ENCODE measurements around the gene DHX15.
"Not testable (repeated sequence)": the region's sequence is repeated elsewhere in the genome, so short reads cannot be mapped to it uniquely, and the experiment has no call there.

DHX15 gene

DNA sequence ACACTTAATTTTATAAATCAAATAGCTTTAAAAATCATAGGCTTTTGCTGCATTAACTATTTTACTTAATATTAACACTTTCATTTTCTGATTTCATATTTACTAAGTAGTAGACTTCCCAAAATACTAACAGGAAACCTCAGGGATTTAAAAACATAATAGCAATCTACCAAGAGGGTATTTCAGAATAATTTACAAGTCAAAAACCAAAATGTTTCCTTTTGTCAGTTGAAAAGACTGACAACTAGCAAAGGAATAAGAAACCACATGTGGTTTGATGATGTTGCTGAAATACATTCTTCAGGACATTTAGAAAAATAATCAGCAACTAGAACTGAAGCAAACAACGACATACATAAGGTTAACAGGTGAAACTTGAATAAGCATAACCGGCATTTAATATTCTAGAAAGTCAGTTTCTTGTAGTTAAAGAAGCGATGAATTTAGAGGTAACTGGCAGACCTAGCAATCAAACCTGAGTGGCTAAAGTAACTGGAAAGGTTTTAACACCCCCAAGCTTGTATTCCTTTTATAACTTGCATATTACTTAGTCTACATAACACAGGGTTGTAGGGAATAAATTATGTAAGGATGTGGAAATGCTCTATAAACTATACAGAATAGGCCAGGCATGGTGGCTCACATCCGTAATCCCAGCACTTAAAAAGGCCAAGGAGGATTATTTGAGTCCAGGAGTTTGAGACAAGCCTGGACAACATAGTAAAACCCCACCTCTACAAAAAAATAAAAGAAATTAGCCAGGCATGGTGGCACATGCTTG, 40.0 kb downstream of the DHX15 start:
- no peak for DNase-seq (ENCODE audit: low read depth)

DNA sequence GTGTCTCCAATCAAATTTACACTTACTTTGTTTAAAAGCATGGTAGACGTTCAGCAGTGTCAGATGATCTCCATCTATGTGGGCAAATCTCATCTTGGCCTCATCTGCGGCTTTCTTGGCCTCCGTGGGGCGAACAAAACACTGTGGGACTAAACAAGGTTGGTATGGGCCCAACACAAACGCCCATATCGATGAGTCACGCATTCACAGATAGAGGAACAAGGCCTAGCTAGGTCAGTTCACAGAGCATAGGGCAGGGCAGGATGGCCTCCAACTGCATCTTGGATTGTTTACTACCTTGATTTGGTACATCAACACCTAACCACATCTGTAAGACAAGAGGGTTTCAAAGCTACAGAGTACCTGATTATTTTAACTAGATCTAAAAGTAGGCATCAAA, 47.3 kb downstream of the DHX15 start:
- DNase-seq (ENCODE audit: low read depth), result no peak

DNA sequence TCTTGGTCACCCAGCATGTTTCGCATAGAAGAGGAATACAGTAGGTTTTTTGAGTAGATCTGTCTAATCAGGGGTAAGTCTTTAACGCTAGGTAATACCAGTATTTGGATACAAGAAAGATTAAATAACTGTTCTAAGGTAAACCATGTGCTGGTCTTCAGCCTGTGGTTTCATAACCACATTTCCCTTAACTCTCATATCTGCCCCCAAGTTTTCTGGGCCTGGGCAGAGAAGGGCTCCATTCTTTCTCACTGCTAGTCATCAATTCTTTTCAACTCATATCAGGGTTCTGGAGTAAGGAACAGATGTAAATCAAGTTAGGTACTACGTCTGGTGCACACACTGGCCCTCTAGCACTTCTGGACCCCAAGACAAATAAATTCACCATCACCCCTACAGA, 49.0 kb downstream of the DHX15 start:
- no peak for DNase-seq (ENCODE audit: low read depth)

DNA sequence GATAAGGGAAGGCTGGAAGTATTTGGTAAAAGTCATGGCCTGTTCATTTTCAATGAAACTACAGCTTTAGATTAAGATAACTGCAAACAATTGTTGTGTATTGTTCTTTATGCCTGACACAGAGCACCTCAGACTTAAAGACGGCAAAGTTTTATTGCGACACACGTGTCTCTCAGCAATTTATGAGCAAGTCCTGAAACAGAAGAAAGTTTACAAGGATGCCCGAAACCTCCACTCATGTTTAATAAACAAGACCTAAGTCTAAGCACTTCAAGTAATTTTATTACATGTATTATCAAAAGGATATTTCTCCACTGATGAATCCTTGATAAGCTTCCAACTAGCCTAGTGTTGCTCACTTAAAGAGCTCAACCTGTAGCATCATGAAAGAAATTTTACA, 51.0 kb downstream of the DHX15 start:
- DNase-seq (ENCODE audit: low read depth), result no peak

DNA sequence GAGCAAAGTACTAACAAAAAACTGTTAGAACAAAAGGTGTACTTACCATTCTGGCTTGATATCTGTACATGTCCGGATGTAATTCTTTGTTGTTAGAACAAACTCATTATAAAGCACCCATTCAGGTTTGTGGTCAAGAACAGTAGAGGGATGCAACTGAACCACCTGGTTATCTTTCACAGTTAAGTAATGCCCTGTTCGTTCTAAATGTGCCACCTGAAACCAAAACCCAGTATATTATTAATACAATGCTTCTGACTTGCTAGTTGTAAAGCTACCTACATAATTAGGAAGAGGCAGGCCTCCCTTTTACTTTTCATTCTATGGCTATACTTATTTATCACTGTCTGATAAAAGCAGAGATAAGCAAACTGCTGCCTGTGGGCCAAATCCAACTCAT, 54.8 kb downstream of the DHX15 start:
- no peak for DNase-seq (ENCODE audit: low read depth)

DNA sequence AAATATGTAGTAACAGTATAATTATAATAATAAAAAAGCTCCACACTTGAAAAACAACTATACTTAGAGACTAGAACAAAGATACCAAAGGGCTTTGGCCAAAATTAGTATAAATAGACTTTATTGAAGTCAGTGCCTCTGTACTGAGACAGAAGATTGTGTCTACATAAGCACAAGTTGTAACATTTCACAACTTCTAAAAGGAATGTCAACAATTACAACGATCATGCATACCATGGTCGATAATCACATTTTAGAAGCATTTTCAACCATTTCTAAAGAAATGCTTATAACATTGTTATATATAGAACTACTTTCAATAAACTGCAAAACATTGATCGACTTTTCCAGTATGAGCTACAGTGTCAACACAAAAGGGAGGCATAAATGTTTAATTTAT, 57.0 kb downstream of the DHX15 start:
- DNase-seq (ENCODE audit: low read depth), result no peak

DNA sequence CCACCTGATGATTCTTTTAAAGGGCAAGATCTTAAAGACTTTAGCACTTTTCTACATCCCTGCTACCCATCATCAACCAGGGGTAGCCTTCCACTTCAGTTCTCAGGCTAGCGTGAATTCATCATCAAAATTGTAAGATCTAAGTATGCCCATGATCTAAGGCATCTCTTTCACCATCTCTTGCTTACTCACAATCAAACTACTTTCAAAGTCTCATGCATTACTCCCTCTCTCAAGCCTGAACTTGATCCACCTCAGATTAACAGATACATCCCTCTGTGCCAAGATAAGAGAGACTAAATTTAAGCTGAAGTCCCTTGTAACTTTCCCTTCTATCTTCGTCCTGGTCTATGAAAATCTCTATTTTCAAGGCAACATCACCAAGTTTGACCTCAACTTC, 62.8 kb downstream of the DHX15 start:
- no peak for DNase-seq (ENCODE audit: low read depth)

DNA sequence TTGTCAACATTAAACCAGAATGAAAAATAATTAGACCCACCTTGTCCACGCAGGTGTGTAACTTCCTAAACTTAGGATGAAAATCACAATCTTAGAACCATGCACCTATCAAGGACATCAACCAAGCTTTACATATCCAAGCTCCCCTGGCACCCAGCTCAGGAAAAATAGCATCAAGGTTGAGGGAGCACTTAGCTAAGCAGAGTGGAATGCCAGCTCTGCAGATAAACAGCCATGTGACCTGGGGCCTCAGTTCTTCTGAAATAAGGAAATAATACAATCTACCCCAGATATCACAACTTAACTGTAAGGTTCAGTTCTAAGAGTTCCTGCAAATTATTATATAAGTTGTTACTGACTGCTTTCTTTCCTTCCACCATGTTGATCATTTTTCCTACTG, 64.7 kb downstream of the DHX15 start:
- DNase-seq (ENCODE audit: low read depth), result no peak

DNA sequence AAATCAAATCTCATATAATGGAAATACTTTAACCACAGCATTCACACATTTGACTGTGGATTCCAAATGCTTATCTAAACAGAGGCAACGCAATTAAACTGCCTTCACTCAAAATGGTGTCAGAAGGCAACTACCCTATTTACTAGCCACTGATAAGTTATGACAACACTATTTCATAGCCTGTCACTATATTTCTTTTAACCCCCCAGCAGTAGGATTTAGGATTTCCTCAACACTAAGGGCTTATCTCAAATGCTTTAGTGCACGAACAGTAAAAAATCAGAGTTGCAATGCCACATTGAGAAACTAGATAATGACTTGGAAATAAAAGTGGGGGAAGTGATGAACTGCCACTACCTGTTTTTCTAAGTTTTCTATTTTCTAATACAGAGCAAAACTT, 66.7 kb downstream of the DHX15 start:
- no peak for DNase-seq (ENCODE audit: low read depth)

DNA sequence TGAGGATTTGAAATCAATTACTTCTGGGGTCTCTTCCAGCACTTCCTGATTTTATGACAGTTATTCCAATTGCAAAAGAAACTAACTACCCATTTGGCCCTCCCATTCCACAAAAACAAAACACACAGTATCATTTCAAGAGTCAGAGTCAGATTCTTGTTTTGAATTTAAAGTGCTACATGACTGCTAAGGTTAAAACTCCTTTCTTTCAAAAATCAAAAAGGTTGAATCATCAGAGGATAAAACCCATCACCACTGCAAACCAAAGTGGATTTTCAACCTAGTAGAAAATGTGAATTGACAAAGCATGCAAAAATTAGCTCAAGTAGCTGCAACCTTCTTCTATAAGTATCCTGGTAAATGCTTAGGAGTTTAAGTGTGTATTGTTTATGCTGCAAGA, 67.4 kb downstream of the DHX15 start:
- no peak for DNase-seq (ENCODE audit: low read depth)

DNA sequence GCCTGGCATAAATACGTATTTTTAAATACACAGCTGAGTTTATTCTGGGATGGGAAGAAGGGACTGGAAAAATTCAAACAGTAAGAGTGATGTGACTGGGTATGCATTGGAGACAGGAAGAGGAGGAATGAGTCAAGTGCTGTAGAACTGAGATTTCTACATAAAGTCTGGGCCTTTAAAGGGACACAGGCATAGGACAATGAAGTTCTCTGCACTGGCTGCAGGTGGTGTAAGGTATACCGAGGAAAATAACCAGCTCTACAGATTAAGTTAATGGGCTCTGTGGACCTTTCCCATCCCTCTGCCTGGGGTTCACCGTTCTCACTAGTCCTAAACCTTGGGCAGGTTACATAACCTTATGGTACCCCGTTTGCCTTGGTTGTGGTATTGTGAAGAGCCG, 68.7 kb downstream of the DHX15 start:
- no peak for DNase-seq (ENCODE audit: low read depth)

DNA sequence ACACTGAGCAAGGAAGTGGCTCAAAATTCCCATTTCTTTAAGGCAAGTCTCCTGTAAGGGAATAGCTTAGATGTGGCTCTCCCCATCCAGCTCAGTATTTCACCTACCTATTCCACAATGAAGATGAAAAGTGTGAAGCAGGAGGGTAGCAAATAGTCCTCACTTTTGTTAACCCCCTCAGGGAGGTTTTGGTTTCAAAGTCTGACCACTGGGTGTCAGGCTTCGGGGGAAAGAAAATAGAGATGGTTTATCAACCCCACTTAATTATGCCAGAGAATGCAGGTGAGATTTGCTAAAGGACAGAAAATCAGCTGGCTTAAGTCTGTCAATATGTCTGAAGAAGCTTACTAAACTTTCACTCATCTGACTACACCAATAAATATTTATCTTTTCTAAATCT, 69.5 kb downstream of the DHX15 start:
- DNase-seq (ENCODE audit: low read depth), result no peak

DNA sequence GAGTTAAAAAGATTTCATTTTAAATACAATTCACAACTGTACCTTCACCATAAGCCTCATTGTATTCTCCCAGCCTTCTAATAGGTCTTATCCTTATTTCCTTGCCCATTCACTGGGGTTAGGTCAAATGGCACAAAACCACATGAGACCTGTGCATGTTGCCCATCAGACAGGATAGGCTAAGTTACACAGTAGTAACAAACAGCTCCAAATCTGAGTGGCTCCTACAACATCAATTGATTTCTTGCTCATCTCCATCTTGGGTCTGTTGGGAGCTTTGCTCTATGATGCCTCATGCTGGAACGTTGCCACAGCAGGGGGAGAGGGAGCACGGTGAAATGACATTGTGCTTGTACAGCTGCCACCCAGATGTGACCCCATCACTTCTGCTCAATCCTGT, 70.6 kb downstream of the DHX15 start:
- no peak for DNase-seq (ENCODE audit: low read depth)

DNA sequence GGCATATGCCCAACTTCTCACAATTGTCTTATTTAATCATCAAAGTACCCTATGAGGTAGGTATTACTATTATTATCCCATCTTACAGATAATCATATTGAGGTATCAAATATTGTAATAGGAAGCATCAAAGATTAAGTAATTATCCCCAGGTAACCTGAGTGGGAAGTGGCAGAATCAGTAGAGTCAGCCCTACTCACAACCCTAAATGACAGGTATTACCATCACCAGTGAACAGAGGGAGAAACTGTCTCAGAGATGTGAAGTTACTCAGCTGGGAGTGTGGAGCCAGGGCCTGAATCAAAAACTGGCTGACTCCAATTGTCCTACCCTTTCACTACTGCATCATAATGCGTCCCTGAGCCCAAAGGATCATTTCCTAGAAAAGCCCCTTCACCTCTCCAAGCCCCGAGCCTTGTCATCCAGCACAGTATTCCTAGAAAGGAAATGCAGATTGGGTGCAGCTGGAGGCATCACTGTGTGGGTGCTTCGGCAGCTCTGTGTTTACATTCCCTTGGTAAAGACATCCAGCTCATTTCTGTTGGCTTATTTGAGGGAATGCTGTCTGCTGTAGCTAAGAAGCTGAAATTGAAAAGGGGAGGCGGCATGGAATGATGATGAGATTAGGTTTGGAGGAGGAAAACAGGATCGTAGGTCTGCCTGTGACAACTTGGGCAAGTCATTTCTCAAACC, 72.8 kb downstream of the DHX15 start:
- no peak for DNase-seq (ENCODE audit: low read depth)

DNA sequence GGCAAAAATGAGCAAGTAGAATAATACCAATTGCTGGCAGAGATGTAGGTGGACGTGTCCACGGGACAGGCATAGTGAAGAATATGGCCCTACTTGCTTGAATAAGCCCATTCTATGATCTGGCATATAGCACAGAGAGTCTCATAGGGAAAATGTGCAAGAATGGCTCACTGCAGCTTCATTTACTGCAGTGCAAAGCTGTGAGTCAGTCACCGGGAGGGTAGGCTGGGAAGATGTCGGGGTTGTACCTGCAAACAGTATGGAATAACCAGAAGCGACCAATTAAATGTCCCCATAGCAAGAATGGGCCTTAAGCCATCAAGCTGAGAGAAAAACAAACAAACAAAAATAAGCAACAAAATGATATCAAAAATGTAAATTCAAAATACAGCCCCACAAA, 74.3 kb downstream of the DHX15 start:
- no peak for DNase-seq (ENCODE audit: low read depth)

DNA sequence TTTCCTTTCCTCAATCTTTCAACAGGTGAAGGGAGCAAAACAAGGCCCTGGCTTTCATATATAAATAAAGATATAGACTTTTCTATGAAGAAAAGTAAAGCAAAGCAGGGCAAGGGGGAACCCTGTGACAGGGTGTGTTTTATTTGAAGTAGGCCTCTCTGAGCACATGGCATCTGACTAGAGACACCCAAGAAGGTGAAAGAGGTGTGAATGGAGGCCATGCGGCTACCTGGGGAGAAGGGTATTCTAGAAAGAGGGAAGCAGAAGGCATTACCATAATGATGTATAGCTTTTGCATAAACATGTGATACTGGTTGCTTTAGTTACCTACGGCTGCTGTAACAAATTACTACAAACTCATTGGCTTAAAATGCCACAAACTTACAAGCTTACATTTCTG, 75.8 kb downstream of the DHX15 start:
- DNase-seq (ENCODE audit: low read depth), result no peak

DNA sequence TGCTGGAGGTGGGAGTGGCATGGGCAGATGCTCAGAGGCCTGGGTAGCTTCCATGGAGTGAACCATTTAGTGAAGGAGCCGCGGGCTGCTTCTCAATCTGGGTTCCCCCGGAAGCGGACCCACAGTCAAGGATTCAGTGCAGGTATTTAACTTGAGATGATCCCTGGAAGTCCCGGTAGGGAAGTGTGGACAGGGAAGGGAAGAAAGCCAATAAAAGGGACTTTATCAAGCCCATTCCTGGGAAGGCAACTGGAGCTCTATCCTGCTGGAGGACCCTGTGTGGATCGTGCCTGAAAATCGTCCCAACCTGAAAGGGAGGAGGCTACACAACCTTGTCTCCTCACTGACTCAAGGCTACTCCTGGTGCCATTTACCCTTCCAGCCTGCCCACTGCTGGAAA, 76.9 kb downstream of the DHX15 start:
- no peak for DNase-seq (ENCODE audit: low read depth)

DNA sequence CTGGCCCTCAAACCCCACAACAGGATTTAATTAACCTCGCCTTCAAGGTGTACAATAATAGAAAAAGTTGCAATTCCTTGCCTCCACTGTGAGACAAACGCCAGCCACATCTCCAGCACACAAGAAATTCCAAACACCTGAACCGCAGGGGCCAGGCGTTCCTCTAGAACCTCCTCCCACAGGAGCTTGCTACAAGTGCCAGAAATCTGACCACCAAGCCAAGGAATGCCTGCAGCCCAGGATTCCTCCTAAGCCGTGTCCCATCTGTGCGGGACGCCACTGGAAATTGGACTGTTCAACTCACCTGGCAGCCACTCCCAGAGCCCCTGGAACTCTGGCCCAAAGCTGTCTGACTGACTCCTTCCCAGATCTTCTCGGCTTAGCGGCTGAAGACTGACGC, 81.3 kb downstream of the DHX15 start:
- not testable (repeated sequence) for DNase-seq (ENCODE audit: low read depth)

DNA sequence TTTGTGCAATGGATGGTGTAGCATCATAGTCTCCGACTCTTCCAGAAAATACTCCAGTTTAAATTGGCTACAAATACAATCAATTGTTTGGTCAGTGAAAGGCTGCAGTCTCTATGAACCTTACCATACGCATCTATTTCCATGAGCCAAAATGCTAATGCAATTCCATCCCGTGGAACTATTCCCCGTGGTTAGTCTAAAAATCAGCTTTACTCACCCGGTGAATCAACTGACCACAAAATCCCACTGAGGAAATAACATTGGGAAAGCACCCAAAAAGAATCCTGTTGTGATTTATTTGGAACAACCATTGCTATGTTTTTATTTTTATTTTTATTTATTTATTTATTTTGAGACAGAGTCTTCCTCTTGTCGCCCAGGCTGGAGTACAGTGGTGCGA, 87.1 kb downstream of the DHX15 start:
- no peak for DNase-seq (ENCODE audit: low read depth)

DNA sequence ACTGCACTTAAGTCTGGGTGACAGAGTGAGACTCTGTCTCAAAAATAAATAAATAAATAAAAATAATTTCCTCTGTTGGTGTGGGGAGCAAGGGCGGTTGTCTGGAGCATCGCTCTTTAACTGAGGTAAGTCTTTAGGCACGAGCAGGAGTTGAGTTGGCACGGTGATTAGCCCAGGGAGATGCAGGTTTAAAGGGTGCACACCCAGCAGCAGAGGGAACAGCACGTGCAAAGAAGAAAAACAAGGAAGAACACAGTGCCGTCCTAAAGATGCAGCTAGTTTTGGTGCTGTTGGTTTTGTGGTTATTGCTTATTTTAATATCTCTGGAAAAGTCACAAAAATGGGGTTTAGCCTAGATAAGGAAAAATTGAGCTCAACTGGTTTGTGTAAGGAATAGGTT, 87.8 kb downstream of the DHX15 start:
- DNase-seq (ENCODE audit: low read depth), result no peak

DNA sequence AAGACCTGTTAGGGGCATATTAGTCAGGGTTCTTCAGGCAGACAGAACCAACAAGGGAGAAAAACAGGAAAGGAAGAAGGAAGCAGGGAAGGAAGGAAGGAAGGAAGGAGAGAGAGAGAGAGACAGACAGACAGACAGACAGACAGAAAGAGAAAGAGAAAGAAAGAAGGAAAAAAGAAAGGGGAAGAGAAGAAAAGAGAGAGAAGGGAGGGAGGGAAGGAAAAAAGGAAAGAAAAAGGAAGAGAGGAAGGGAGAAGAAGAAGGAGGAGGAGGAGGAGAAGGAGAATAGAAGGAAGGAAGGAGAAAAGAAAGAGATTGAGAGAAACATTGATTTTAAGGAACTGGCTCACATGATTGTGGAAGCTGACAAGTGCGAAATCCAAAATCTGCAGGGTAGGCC, 89.0 kb downstream of the DHX15 start:
- no peak for DNase-seq (ENCODE audit: low read depth)

DNA sequence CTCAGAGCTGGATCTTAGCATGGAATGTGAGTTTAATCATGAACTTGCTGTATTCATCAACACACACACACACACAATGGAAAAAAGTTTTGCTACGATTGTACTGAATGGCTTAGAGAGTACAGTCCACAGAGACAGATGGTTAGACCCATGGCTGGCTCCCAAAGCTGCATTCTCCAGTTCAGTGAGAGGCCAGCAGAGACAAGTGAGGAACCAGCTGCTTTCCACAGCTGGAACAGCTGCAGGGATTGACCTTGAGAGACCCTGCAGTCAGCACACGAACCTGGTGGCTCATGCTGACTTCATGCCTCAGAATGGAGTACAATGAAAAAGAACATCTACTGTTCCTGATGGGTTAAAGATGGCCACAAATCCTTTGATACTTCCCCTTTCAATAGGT, 94.5 kb downstream of the DHX15 start:
- DNase-seq (ENCODE audit: low read depth), result no peak

DNA sequence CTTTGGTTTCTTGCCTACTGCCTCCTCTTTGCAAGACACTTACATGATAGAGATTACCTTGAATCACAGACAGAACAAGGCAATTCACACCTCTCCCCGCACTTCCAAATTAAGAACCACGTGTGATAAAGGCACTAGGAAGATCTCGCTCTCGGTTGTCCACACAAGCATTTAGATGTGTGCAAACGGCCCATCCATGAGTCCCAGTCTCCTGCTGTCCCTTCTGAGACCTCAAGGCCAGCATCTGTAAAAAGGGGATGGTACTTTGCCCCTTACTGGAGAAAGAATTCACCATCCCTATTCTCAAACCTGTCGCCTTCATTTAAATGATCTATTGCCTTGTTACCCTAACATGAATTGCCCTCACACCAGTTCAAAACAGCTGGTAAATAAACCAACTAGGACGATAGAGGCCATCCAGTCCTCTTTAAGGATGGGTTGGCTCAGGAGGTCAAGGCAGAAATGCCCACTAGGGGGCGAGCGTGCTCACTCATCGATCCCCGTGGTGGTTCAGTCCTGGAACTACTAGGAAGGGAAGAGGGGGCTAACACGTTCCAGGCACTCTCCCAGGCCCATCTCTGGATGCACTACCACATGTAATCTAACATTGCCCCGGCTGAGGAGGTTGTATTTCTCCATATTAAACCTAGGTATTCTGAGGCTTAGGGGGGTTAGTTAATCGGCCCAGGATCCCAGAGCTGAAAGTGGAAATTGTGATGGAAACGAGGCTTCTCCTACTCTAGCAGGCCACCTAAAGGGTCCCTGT, 95.8 kb downstream of the DHX15 start:
- DNase-seq (ENCODE audit: low read depth), result peak; percentile 21
